Right lobe of liver (tissue), 6 donors: ENCODE measurements around the gene CEP350. TPM values are rescaled to one million over a fixed set of nuclear protein-coding genes. Genes with fewer than 3 reads are reported as not detected.

ENCODE experiments used
- ATAC-seq, 4 donors: fragments of 200-7000 bp; cut with Tn5 transposase; one replicate each; pipeline ENCODE4 v1.9.1; 2020; ENCODE audit warnings: mild to moderate bottlenecking in 4 of 4, moderate library complexity in 4 of 4
- DNase-seq, 3 donors: peaks; one replicate each; pipeline ENCODE4 v3.0.0-alpha.2; 2020
- H3K27ac ChIP-seq, 3 donors: fragments of 200-600 bp; one replicate each; pipeline ENCODE4 v1.8.0; 2022
- H3K27me3 ChIP-seq, 2 donors: fragments of 200-600 bp; one replicate each; pipeline ENCODE4 v1.8.0; 2022
- H3K36me3 ChIP-seq, 4 donors: fragments of 200-600 bp; sonication (generic) in 1 of 4; one replicate each; pipeline versions ENCODE4 v1.5.1 to v1.8.0; 2017 to 2022; ENCODE audit warnings: control low read depth in 1 of 4
- H3K4me1 ChIP-seq, 4 donors: fragments of 200-600 bp; sonication (generic) in 1 of 4; one replicate each; pipeline versions ENCODE4 v1.5.1 to v1.8.0; 2017 to 2022; ENCODE audit warnings: control low read depth in 1 of 4
- H3K4me3 ChIP-seq, 3 donors: fragments of 200-600 bp; one replicate each; pipeline ENCODE4 v1.8.0; 2022
- H3K9me3 ChIP-seq, 4 donors: fragments of 200-600 bp; sonication (generic) in 1 of 4; one replicate each; pipeline versions ENCODE4 v1.5.1 to v1.8.0; 2017 to 2022; ENCODE audit warnings: control low read depth in 1 of 4
- POLR2A ChIP-seq: fragments of 450-650 bp; IDR thresholded peaks from one replicate; pipeline ENCODE4 v1.6.1; 2017; ENCODE audit warnings: antibody characterized with exemption, mild to moderate bottlenecking
- WGBS: methylation state at CpG from one replicate; pipeline ENCODE4 v1.1.6; 2018; ENCODE audit warnings: low coverage, low lambda C conversion rate; ENCODE audit not compliant: insufficient coverage; ENCODE audit errors: missing lambda C conversion rate; 5-methylcytosine and 5-hydroxymethylcytosine counted together
- intact Hi-C, 2 donors: fragments of 100-400 bp; cut with DNase I; formaldehyde crosslinking; loops; one replicate each; pipeline versions ENCODE4 v1.11.2 to v1.14.1; 2022
- total RNA-seq, 6 experiments: library from RNA; depleted of rRNA in 2 of 6; stranded (reverse); fragments of >200 nt in 2 of 6; fragmentation: NEBNext Ultra II Directional in 3 of 6; extraction: Animal tissue kit (Norgen Biotek cat#: 25700) in 3 of 6; gene quantifications; one replicate each; pipeline versions ENCODE4 v1.1.0 to v1.2.4, GENCODE V29; 2016 to 2023
- TF ChIP-seq, protein P1 (sequence below), 4 donors: fragments of 200-600 bp in 3 of 4; fragments of 450-650 bp in 1 of 4; IDR thresholded peaks; one replicate each; pipeline versions ENCODE4 v1.5.1 to v1.8.0; 2016 to 2022; ENCODE audit warnings: antibody characterized with exemption in 4 of 4, mild to moderate bottlenecking in 2 of 4
- donor health status: DM: no; HTN: yes; CAD: no.
- donor health status: DM: no; HTN: no; CAD: no.
- donor health status: DM: no; HTN: no; CAD: no.
- donor health status: DM: no; HTN: yes; CAD: no.
- donor health status: DM: no; HTN: yes; CAD: no.

CEP350 gene
- total RNA-seq, 6 experiments from 2014 or later, result 15.6 to 24.6 (median 21.3) TPM

DNA sequence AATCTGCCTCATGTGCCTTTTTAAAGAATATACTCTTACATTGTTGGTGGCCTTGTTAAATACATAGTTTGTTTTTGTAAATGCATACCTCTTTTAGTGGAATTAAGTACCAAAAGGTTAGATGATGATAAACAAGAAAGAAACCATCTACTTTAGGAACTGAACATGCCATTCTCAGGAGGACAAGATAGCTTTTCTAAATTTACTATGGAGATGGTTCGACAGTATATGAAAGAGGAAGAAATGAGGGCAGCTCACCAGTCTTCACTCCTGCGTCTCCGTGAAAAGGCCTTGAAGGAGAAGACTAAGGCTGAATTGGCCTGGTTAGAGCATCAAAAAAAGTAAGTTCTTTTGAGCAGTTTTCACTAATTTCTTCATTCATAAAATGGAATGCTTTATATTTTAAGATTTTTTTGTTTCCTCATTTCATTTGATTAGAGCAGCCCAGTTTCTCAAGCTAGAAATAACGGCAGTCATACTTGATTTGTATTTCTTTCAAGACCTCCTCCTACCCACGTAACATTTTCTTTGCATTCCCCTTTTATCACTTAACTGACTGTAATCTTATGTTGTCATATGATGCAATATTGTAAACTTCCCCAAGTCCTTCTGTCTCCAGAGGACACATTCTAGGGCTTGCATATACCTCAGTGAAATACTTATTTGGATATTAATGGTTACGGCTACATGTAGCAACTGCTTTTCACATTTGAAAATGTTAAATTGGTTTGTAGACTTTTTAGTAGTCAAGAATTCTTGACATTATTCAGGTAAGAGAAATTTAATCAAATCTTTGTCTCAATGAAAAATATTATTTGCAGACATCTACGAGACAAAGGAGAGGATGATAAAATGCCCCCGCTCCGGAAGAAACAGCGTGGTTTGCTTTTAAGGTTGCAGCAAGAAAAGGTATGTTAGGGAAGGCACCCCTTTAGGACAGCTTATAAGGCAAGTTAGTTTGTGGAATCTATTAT, 99.3 kb downstream of the CEP350 start:
- intact Hi-C loops, result no loop called here
- 93% methylated on average over 10 of the region's 10 CpGs for WGBS
- Histone ChIP-seq H3K27me3 (no peaks in the 10 kb centered on the region), H3K27ac (no peak overlapping the region), H3K9me3 (no peaks in the 10 kb centered on the region), H3K4me3 (no peak overlapping the region), H3K36me3 (peaks cover 5 to 52% (median 9%) of the 10 kb centered on the region in 4 donors), H3K4me1 (no peaks in the 10 kb centered on the region)
- no peak for DNase-seq
- TF ChIP-seq, protein P1, sequence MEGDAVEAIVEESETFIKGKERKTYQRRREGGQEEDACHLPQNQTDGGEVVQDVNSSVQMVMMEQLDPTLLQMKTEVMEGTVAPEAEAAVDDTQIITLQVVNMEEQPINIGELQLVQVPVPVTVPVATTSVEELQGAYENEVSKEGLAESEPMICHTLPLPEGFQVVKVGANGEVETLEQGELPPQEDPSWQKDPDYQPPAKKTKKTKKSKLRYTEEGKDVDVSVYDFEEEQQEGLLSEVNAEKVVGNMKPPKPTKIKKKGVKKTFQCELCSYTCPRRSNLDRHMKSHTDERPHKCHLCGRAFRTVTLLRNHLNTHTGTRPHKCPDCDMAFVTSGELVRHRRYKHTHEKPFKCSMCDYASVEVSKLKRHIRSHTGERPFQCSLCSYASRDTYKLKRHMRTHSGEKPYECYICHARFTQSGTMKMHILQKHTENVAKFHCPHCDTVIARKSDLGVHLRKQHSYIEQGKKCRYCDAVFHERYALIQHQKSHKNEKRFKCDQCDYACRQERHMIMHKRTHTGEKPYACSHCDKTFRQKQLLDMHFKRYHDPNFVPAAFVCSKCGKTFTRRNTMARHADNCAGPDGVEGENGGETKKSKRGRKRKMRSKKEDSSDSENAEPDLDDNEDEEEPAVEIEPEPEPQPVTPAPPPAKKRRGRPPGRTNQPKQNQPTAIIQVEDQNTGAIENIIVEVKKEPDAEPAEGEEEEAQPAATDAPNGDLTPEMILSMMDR (IDR thresholded peaks at IDR 0.05), result no peak
- no peak for TF ChIP-seq POLR2A
- no peak for ATAC-seq

DNA sequence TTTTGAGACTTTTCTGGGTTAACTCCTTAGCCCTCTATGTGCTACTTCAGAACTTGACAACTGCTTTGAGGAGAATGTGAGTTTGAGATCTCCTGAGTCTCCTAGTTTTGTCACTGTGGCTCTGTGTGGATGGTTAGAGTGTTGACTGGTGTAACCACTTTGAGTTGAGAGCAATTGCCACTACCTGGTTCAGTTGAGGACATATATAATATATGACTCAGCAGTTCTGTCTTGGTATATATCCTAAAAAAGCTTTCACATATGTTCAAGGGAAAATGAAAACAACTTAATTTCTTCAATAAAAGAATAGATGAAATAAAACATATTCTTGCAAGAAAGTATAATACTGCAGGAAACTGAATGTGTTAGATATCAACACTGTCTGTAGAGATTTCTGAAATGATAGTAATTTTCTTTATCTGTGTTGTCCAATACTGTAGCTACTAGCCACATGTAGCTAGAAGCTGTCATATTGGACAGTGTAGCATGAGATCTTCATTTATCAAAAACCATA, 103.3 kb downstream of the CEP350 start:
- H3K27ac ChIP-seq, result no peak overlapping the region
- no peak for ATAC-seq
- TF ChIP-seq, protein P1 (IDR thresholded peaks at IDR 0.05), result no peak
- no peak for TF ChIP-seq POLR2A
- no peak overlapping the region for H3K4me3 ChIP-seq
- no peak for DNase-seq
- no peaks in the 10 kb centered on the region for H3K27me3 ChIP-seq
- H3K4me1 ChIP-seq, result no peaks in the 10 kb centered on the region
- intact Hi-C loops, result no loop called here
- H3K9me3 ChIP-seq, result no peaks in the 10 kb centered on the region
- peaks cover 0 to 50% (median 15%) of the 10 kb centered on the region in 4 donors for H3K36me3 ChIP-seq

DNA sequence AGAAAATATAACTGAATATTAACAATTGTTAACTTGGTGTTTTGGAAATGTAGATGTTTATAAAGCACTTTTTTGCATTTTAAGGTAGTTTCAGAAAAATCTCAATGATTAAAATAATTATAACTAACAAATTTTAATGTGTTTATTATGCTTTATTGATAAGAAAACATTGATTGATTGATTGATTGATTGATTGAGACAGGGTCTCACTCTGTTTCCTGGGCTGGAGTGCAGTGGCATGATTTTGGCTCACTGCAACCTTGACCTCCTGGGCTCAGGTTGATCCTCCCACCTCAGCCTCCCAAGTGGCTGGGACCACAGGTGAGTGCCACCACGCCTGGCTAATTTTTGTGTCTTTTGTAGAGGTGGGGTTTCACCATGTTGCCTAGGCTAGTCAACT, 106.4 kb downstream of the CEP350 start:
- no peaks in the 10 kb centered on the region for H3K27me3 ChIP-seq
- H3K4me1 ChIP-seq, result no peaks in the 10 kb centered on the region
- no peaks in the 10 kb centered on the region for H3K9me3 ChIP-seq
- 100% methylated on average over 1 of the region's 1 CpG for WGBS
- intact Hi-C loops, result no loop called here
- TF ChIP-seq, protein P1 (IDR thresholded peaks at IDR 0.05), result no peak
- TF ChIP-seq POLR2A, result no peak
- peaks cover 0 to 53% (median 14%) of the 10 kb centered on the region in 4 donors for H3K36me3 ChIP-seq
- H3K27ac ChIP-seq, result no peak overlapping the region
- H3K4me3 ChIP-seq, result no peak overlapping the region
- ATAC-seq (no peak), DNase-seq (no peak)

DNA sequence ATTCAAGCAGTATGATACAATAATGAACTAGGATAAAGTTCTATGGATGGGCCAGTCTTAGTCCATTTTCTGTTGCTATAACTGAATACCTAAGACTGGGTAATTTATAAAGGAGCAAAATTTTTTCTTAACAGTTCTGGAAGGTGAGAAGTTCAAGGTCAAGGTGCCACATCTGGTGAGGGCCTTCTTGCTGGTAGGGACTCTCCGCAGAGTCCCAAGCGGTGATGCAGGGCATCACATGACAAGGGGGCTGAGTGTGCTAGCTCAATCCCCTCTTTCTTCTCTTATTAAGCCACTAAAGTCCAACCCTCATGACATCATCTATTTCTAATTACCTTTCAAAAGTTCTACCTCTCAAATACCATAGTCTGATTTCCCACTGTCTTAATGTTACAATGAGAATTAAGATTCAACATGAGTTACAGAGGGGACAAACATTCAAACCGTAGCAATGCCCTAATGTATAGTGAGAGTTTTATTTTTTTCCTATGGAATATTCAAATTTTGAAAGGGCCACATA, 107.9 kb downstream of the CEP350 start:
- ATAC-seq, result no peak
- DNase-seq, result no peak
- Histone ChIP-seq H3K36me3 (peaks cover 0 to 56% (median 16%) of the 10 kb centered on the region in 4 donors), H3K4me3 (no peak overlapping the region), H3K27me3 (no peaks in the 10 kb centered on the region), H3K9me3 (no peaks in the 10 kb centered on the region), H3K4me1 (no peaks in the 10 kb centered on the region), H3K27ac (no peak overlapping the region)
- intact Hi-C loops, result no loop called here
- 100% methylated on average over 3 of the region's 3 CpGs for WGBS
- TF ChIP-seq, protein P1 (IDR thresholded peaks at IDR 0.05), result no peak
- no peak for TF ChIP-seq POLR2A
